HepG2 (cell line): ENCODE results near the gene AKAP6. TPM values are rescaled to one million over a fixed set of nuclear protein-coding genes. Genes with fewer than 3 reads are reported as not detected.

Experiments
- ATAC-seq: fragments of 200-7000 bp; cut with Tn5 transposase; 3 replicates; pipeline ENCODE4 v1.9.1; 2020; ENCODE audit warnings: mild to moderate bottlenecking, moderate library complexity
- BruUV-seq: library from RNA; stranded (reverse); fragments of 400-500 nt; replicated peaks from 2 replicates; lab custom pipeline; 2021; lab: Mats Ljungman, UMichigan
- CTCF ChIA-PET: fragments of 300-600 bp; formaldehyde crosslinking; extraction: SDS; loops from one replicate; lab custom pipeline; 2021; ENCODE audit warnings: low total read pairs, inconsistent platforms, low intra/inter-chr PET ratio; lab: Yijun Ruan, JAX
- POLR2A ChIA-PET: fragments of 350-600 bp; sonication (Branson Sonifier 250); formaldehyde crosslinking; loops from one replicate; lab custom pipeline; 2020; ENCODE audit warnings: antibody characterized with exemption, inconsistent platforms; lab: Yijun Ruan, JAX
- DNase-seq: peaks from one replicate; pipeline ENCODE4 v3.0.0-alpha.2; 2015; ENCODE audit warnings: low spot score
- FAIRE-seq: peaks from 3 replicates; lab custom pipeline; 2011; peaks lifted over from hg19 to GRCh38; lab: Jason Lieb, UNC
- H2AFZ ChIP-seq: one replicate; pipeline ENCODE4 v1.6.1; 2011; ENCODE audit warnings: low read length, inconsistent platforms
- H3K27ac ChIP-seq: fragments of 300-600 bp; 3 replicates; pipeline ENCODE4 v1.8.0; 2011; ENCODE audit warnings: mixed run types, mild to moderate bottlenecking, mixed read lengths, low read length, inconsistent platforms; ENCODE audit not compliant: insufficient read depth; ENCODE audit errors: extremely low read length
- H3K27me3 ChIP-seq, 2 experiments: fragments of 200-600 bp in 1 of 2; 2 replicates in 1 of 2; 3 replicates in 1 of 2; pipeline versions ENCODE4 v1.6.0 to v1.8.0; 2011; ENCODE audit warnings: low read length in 2 of 2, mild to moderate bottlenecking in 2 of 2, moderate library complexity in 2 of 2, inconsistent platforms in 1 of 2; ENCODE audit not compliant: insufficient read depth in 2 of 2, control insufficient read depth in 1 of 2
- H3K36me3 ChIP-seq, 2 experiments: fragments of 200-600 bp in 1 of 2; replicated peaks in 1 of 2; 2 replicates in 1 of 2; 3 replicates in 1 of 2; pipeline versions ENCODE4 v1.5.1 to v1.8.0; 2011; ENCODE audit warnings: low read length in 2 of 2, inconsistent platforms in 1 of 2; ENCODE audit not compliant: insufficient read depth in 2 of 2, control insufficient read depth in 1 of 2
- H3K4me1 ChIP-seq: 2 replicates; pipeline ENCODE4 v1.5.1; 2012; ENCODE audit warnings: low read length, inconsistent platforms; ENCODE audit not compliant: insufficient read depth
- H3K4me2 ChIP-seq: 2 replicates; pipeline ENCODE4 v1.6.0; 2011; ENCODE audit warnings: low read depth, low read length, inconsistent platforms
- H3K4me3 ChIP-seq, 3 experiments: fragments of 200-600 bp in 1 of 3; sonication (generic), shearing (Covaris generic) in 1 of 3; replicated peaks in 1 of 3; 2 replicates each; pipeline ENCODE4 v1.5.1; 2011 to 2016; ENCODE audit warnings: low read length in 3 of 3, inconsistent platforms in 2 of 3, low read depth in 2 of 3, mild to moderate bottlenecking in 2 of 3, control low read depth in 1 of 3, mixed read lengths in 1 of 3; ENCODE audit not compliant: insufficient read depth in 1 of 3
- H3K79me2 ChIP-seq: one replicate; pipeline ENCODE4 v1.6.1; 2011; ENCODE audit warnings: low read length, inconsistent platforms; ENCODE audit not compliant: insufficient read depth
- H3K9ac ChIP-seq: 2 replicates; pipeline ENCODE4 v1.6.0; 2011; ENCODE audit warnings: mild to moderate bottlenecking, low read depth, low read length, inconsistent platforms; ENCODE audit not compliant: insufficient read depth
- H3K9me3 ChIP-seq: 2 replicates; pipeline ENCODE4 v1.5.1; 2012; ENCODE audit warnings: mild to moderate bottlenecking, low read length
- H4K20me1 ChIP-seq: 2 replicates; pipeline ENCODE4 v1.6.0; 2011; ENCODE audit warnings: inconsistent platforms, mild to moderate bottlenecking, low read length, moderate library complexity; ENCODE audit not compliant: insufficient read depth
- ATM ChIP-seq: fragments of 450-650 bp; IDR thresholded peaks from 2 replicates; pipeline ENCODE4 v1.7.1; 2017; ENCODE audit warnings: mild to moderate bottlenecking, borderline replicate concordance
- HNRNPK ChIP-seq: fragments of 200-400 bp; formaldehyde crosslinking; IDR thresholded peaks from 2 replicates; pipeline ENCODE4 v1.6.1; 2018; ENCODE audit warnings: low read length, low read depth, moderate library complexity, mild to moderate bottlenecking; ENCODE audit not compliant: poor library complexity, severe bottlenecking
- MIER3 ChIP-seq: IDR thresholded peaks from 2 replicates; pipeline ENCODE4 v1.6.1; 2016; ENCODE audit warnings: missing compliant biosample characterization, borderline replicate concordance
- NAIF1 ChIP-seq: sonication (generic); formaldehyde crosslinking; IDR thresholded peaks from 2 replicates; pipeline ENCODE4 v1.5.0; 2020; ENCODE audit warnings: mild to moderate bottlenecking, missing genetic modification reagents, borderline replicate concordance
- NCOA2 ChIP-seq: sonication (generic); formaldehyde crosslinking; IDR thresholded peaks from 2 replicates; pipeline ENCODE4 v1.8.0; 2022; ENCODE audit warnings: inconsistent platforms
- NFAT5 ChIP-seq: sonication (generic); formaldehyde crosslinking; IDR thresholded peaks from 2 replicates; pipeline ENCODE4 v1.4.0; 2020; ENCODE audit warnings: missing genetic modification reagents
- PRDM4 ChIP-seq: sonication (generic); formaldehyde crosslinking; IDR thresholded peaks from 2 replicates; pipeline ENCODE4 v1.9.0; 2021; ENCODE audit warnings: missing genetic modification reagents, borderline replicate concordance
- REPIN1 ChIP-seq: sonication (generic); formaldehyde crosslinking; IDR thresholded peaks from 2 replicates; pipeline ENCODE4 v1.8.0; 2022; ENCODE audit warnings: missing genetic modification reagents, low read depth, mild to moderate bottlenecking, borderline replicate concordance
- SUZ12 ChIP-seq: fragments of 150-350 bp; IDR thresholded peaks from 2 replicates; pipeline ENCODE4 v1.6.1; 2014; ENCODE audit warnings: low read depth, low read length
- TBP ChIP-seq: sonication (generic); formaldehyde crosslinking; IDR thresholded peaks from 2 replicates; pipeline ENCODE4 v1.5.0; 2020; ENCODE audit warnings: missing genetic modification reagents
- TERF1 ChIP-seq: sonication (generic); formaldehyde crosslinking; IDR thresholded peaks from 2 replicates; pipeline ENCODE4 v1.8.0; 2022; ENCODE audit warnings: mild to moderate bottlenecking, missing genetic modification reagents, moderate library complexity
- ZEB1 ChIP-seq: IDR thresholded peaks from 2 replicates; pipeline ENCODE4 v1.6.1; 2012; ENCODE audit warnings: mild to moderate bottlenecking, low read depth, inconsistent platforms; ENCODE audit not compliant: insufficient replicate concordance
- ZNF225 ChIP-seq: sonication (generic); formaldehyde crosslinking; IDR thresholded peaks from 2 replicates; pipeline ENCODE4 v1.4.0; 2020; ENCODE audit warnings: mild to moderate bottlenecking, missing genetic modification reagents
- ZNF570 ChIP-seq: sonication (generic); formaldehyde crosslinking; IDR thresholded peaks from 2 replicates; pipeline ENCODE4 v1.4.0; 2020; ENCODE audit warnings: mild to moderate bottlenecking, missing genetic modification reagents, borderline replicate concordance
- ZNF768 ChIP-seq: sonication (generic); formaldehyde crosslinking; IDR thresholded peaks from 2 replicates; pipeline ENCODE4 v1.4.0; 2020; ENCODE audit warnings: missing genetic modification reagents
- ZNF777 ChIP-seq: sonication (generic); formaldehyde crosslinking; IDR thresholded peaks from 2 replicates; pipeline ENCODE4 v1.4.0; 2020; ENCODE audit warnings: missing genetic modification reagents
- WGBS: methylation state at CpG from one replicate; pipeline ENCODE4 v1.1.6; 2017; ENCODE audit warnings: low lambda C conversion rate; 5-methylcytosine and 5-hydroxymethylcytosine counted together
- in situ Hi-C: cut with HindIII; loops from 2 replicates; pipeline ENCODE4 v1.10.0; 2017; ENCODE audit warnings: low pct_unique_long_range_greater_than_20kb; ENCODE audit not compliant: extremely low pct_ligation_motif_present
- intact Hi-C: fragments of 100-400 bp; cut with micrococcal nuclease; formaldehyde crosslinking; loops from one replicate; pipeline ENCODE4 v1.10.0; 2022; ENCODE audit not compliant: unreplicated experiment
- polyA plus RNA-seq, 8 experiments: library from polyadenylated mRNA; depleted of rRNA in 3 of 8; stranded (reverse) in 7 of 8; unstranded in 1 of 8; fragments of >200 nt; fragmentation: Illumina TruSeq in 4 of 8; extraction: Trizol in 4 of 8; gene quantifications; 2 replicates each; pipeline versions ENCODE4 v1.2.1 to v1.2.3, GENCODE V29; 2011 to 2016; ENCODE audit warnings: low read depth in 4 of 8, missing spikeins in 1 of 8, mixed read lengths in 1 of 8; ENCODE audit not compliant: insufficient read depth in 1 of 8
- total RNA-seq, 5 experiments: library from RNA; depleted of rRNA; stranded (reverse); fragments of >200 nt; fragmentation: Illumina TruSeq; extraction: Trizol; gene quantifications; 2 replicates each; pipeline ENCODE4 v1.2.3, GENCODE V29; 2016; ENCODE audit warnings: low read depth in 1 of 5

Gene AKAP6
- total and polyA plus RNA-seq, 2 of the 13 experiments (the other 11 are each of a cell fraction or from before 2014, with no cell fraction given), result 1.4 TPM

GRCh38 chr14:32426586-32427388, 97.7 kb downstream of the AKAP6 start:
- Histone ChIP-seq H3K9me3 (peaks cover 16% of the 10 kb centered on the region), H4K20me1 (no peaks in the 10 kb centered on the region), H3K79me2 (no peaks in the 10 kb centered on the region), H3K4me2 (no peak overlapping the region), H3K4me3 (no peak overlapping the region), H3K9ac (no peak overlapping the region), H3K4me1 (no peaks in the 10 kb centered on the region), H3K27me3 (no peaks in the 10 kb centered on the region), H2AFZ (no peak overlapping the region), H3K36me3 (no peaks in the 10 kb centered on the region), H3K27ac (no peak overlapping the region)
- DNase-seq, result no peak
- WGBS, result 28% methylated on average over 8 of the region's 8 CpGs
- in situ Hi-C loops, result no loop called here
- CTCF ChIA-PET, result no interaction called here
- POLR2A ChIA-PET, result no interaction called here
- intact Hi-C loops, result no loop called here
- ATAC-seq, result no peak; the same call in 2 of the 3 replicates
- BruUV-seq, result no TSS peak
- FAIRE-seq, result no peak
- TF ChIP-seq ZNF777 (CRISPR knock-in tag) (no peak), REPIN1 (CRISPR knock-in tag) (no peak), MIER3 (CRISPR knock-in tag) (no peak), HNRNPK (no peak), SUZ12 (no peak), ZNF225 (CRISPR knock-in tag) (no peak), ZEB1 (no peak), NAIF1 (no peak), NCOA2 (CRISPR knock-in tag) (no peak), ATM (no peak), TBP (no peak), NFAT5 (CRISPR knock-in tag) (no peak), ZNF768 (CRISPR knock-in tag) (no peak), ZNF570 (CRISPR knock-in tag) (no peak), PRDM4 (CRISPR knock-in tag) (no peak), TERF1 (CRISPR knock-in tag) (no peak)
